ENCODE measurements around the gene AUTS2.

Gene AUTS2

GRCh38 chr7:70414368-70414767, 816.1 kb downstream of the AUTS2 start:
- H3K4me3 ChIP-seq (ENCODE audit: low read depth, low read length) = no peak overlapping the region
- no peak for TF ChIP-seq CTCF (IDR thresholded peaks at IDR 0.05; ENCODE audit: insufficient read depth, low read length, missing control alignments)
- no peak for DNase-seq (ENCODE audit: low read depth, low spot score)
- CTCF ChIA-PET = no interaction called here
- POLR2A ChIA-PET = no interaction called here

- ChIA-PET POLR2A (no interaction called here), CTCF (no interaction called here)
- no peak overlapping the region for H3K4me3 ChIP-seq (ENCODE audit: low read depth, low read length)
These were observed 817.1 kb downstream of the AUTS2 start for GRCh38 chr7:70415179-70415972.

GRCh38 chr7:70416347-70416985, 818.2 kb downstream of the AUTS2 start:
- no peak for TF ChIP-seq CTCF (IDR thresholded peaks at IDR 0.05; ENCODE audit: insufficient read depth, low read length, missing control alignments)
- POLR2A ChIA-PET = interaction anchor here (1.0 kb wide), 1 partner anchor 22 kb away, joined by 3 read pairs; no protein-coding TSS in a partner anchor
- H3K4me3 ChIP-seq (ENCODE audit: low read depth, low read length) = no peak overlapping the region
- no peak for DNase-seq (ENCODE audit: low read depth, low spot score)
- CTCF ChIA-PET = interaction anchor here (1.6 kb wide), 1 partner anchor 282 kb away, joined by 6 read pairs; no protein-coding TSS in a partner anchor

More at GRCh38 chr7:70415179-70415972, 817.1 kb downstream of the AUTS2 start:
- no peak for TF ChIP-seq CTCF (IDR thresholded peaks at IDR 0.05; ENCODE audit: insufficient read depth, low read length, missing control alignments)
- DNase-seq (ENCODE audit: low read depth, low spot score) = no peak

- no peak overlapping the region for H3K4me3 ChIP-seq (ENCODE audit: low read depth, low read length)
- peak; percentile 4 for TF ChIP-seq CTCF (IDR thresholded peaks at IDR 0.05; ENCODE audit: insufficient read depth, low read length, missing control alignments)
- ChIA-PET CTCF (interaction anchor here (1.6 kb wide), 1 partner anchor 282 kb away, joined by 6 read pairs; no protein-coding TSS in a partner anchor), POLR2A (interaction anchor here (1.0 kb wide), 1 partner anchor 21 kb away, joined by 3 read pairs; no protein-coding TSS in a partner anchor)
- DNase-seq (ENCODE audit: low read depth, low spot score) = no peak
These were observed 818.8 kb downstream of the AUTS2 start for GRCh38 chr7:70416986-70417655.

- DNase-seq (ENCODE audit: low read depth, low spot score) = no peak
- ChIA-PET POLR2A (no interaction called here), CTCF (interaction anchor here (1.2 kb wide), 1 partner anchor 12 kb away, joined by 3 read pairs; no protein-coding TSS in a partner anchor)
- no peak overlapping the region for H3K4me3 ChIP-seq (ENCODE audit: low read depth, low read length)
- TF ChIP-seq CTCF (IDR thresholded peaks at IDR 0.05; ENCODE audit: insufficient read depth, low read length, missing control alignments) = no peak
These were observed 821.5 kb downstream of the AUTS2 start for GRCh38 chr7:70419526-70420380.
